ENCODE measurements around the gene TRHDE. TPM values are rescaled to one million over a fixed set of nuclear protein-coding genes. Genes with fewer than 3 reads are reported as not detected.

Gene TRHDE
- total RNA-seq, 1 experiment from 2014 or later = not detected

DNA sequence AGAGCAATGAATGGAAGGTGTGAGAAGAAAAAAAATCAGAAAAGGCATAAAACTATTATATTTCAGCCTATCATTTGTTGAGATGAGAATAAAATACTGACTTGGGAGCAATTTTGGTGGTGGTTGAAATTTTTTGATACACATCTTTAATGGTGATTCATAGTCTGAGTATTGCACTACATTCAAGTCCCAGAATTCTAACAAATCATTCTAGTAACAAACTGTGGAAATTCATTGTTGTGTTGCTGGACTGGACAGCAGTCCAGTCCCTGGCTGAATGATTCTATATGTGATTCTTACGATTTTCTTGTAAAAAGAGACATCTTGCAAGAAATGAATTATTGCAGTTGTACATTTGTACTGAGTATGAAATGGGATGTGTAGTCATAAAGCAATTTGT lies 268.6 kb downstream of the TRHDE start:
- intact Hi-C loops (cut with micrococcal nuclease) = no loop called here
- no peak overlapping the region for H3K4me3 Mint-ChIP-seq (ENCODE audit: unreplicated experiment)
- no peaks in the 10 kb centered on the region for H3K36me3 Mint-ChIP-seq (ENCODE audit: insufficient read depth, unreplicated experiment)
- BruUV-seq (replicated peaks) = no TSS peak
- H3K9me3 Mint-ChIP-seq (ENCODE audit: unreplicated experiment) = no peaks in the 10 kb centered on the region
- ChIA-PET POLR2A (interaction anchor here (1.0 kb wide), 1 partner anchor 11 kb away, joined by 3 read pairs; no protein-coding TSS in a partner anchor), CTCF (no interaction called here)
- DNase-seq (ENCODE audit: unreplicated experiment) = no peak
- TF ChIP-seq, protein P1, sequence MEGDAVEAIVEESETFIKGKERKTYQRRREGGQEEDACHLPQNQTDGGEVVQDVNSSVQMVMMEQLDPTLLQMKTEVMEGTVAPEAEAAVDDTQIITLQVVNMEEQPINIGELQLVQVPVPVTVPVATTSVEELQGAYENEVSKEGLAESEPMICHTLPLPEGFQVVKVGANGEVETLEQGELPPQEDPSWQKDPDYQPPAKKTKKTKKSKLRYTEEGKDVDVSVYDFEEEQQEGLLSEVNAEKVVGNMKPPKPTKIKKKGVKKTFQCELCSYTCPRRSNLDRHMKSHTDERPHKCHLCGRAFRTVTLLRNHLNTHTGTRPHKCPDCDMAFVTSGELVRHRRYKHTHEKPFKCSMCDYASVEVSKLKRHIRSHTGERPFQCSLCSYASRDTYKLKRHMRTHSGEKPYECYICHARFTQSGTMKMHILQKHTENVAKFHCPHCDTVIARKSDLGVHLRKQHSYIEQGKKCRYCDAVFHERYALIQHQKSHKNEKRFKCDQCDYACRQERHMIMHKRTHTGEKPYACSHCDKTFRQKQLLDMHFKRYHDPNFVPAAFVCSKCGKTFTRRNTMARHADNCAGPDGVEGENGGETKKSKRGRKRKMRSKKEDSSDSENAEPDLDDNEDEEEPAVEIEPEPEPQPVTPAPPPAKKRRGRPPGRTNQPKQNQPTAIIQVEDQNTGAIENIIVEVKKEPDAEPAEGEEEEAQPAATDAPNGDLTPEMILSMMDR (IDR thresholded peaks at IDR 0.05; ENCODE audit: unreplicated experiment) = no peak
- H3K4me1 Mint-ChIP-seq (ENCODE audit: insufficient read depth, unreplicated experiment) = no peaks in the 10 kb centered on the region
- no peaks in the 10 kb centered on the region for H3K27me3 Mint-ChIP-seq (ENCODE audit: insufficient read depth, unreplicated experiment)
- H3K27ac Mint-ChIP-seq (ENCODE audit: low read depth, unreplicated experiment) = no peak overlapping the region

DNA sequence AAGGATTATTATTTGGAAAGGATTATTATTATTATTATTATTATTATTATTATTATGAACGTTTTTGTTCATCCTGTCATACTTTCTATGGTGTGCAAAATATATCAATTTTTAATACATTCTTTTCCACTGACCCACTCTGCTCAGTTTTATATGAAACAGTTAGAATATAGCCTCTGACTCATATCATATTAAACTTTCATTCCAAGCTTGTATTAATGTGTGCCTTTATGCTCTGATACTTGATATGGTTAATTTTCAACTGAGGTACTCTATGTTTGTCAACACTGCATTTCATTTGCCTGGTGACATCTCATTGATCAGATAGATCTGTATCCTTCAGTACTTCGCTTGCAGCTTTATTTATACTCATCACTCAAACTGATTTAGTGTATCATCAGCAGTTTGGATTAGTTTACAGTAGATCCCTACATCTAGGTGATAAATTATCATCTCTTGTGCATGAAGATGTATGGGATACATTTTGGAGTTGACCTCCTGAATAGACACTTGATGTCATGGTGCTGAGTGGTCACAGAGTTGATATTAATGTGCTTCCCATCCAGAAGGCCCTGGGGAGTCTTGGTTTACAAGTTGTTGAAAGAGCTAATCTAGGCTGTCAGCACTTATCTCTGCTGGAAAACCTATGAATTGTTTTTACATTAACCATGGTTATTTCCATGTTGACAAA lies 271.8 kb downstream of the TRHDE start:
- TF ChIP-seq, protein P1 (IDR thresholded peaks at IDR 0.05; ENCODE audit: unreplicated experiment) = no peak
- POLR2A ChIA-PET = no interaction called here

DNA sequence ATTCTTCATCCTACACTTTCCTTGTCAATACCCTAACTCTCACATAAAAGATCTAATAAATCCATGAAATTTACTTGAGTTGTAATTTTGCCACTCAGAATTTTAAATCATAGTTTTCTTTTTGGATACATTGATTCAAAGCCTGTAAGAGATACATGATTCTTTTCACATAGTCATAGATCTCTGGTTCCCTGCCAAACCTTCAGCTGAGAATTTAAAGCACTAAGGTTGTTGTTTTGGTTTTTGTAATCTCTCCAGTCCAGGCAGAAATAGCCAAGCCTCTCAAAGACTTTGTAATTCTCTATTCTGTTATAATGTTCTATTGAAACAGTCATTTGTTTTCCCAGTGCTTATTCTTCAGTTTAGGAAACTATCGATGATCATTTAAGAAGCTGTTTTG lies 273.9 kb downstream of the TRHDE start:
- H3K27ac Mint-ChIP-seq (ENCODE audit: low read depth, unreplicated experiment) = no peak overlapping the region
- DNase-seq (ENCODE audit: unreplicated experiment) = no peak
- H3K27me3 Mint-ChIP-seq (ENCODE audit: insufficient read depth, unreplicated experiment) = no peaks in the 10 kb centered on the region
- H3K4me1 Mint-ChIP-seq (ENCODE audit: insufficient read depth, unreplicated experiment) = no peaks in the 10 kb centered on the region
- intact Hi-C loops (cut with micrococcal nuclease) = no loop called here
- POLR2A ChIA-PET = no interaction called here
- TF ChIP-seq, protein P1 (IDR thresholded peaks at IDR 0.05; ENCODE audit: unreplicated experiment) = no peak
- no TSS peak for BruUV-seq (replicated peaks)
- no peaks in the 10 kb centered on the region for H3K36me3 Mint-ChIP-seq (ENCODE audit: insufficient read depth, unreplicated experiment)
- no peaks in the 10 kb centered on the region for H3K9me3 Mint-ChIP-seq (ENCODE audit: unreplicated experiment)
- CTCF ChIA-PET = no interaction called here
- H3K4me3 Mint-ChIP-seq (ENCODE audit: unreplicated experiment) = no peak overlapping the region

More for the DNA sequence above, 271.8 kb downstream of the TRHDE start:
- no peaks in the 10 kb centered on the region for H3K4me1 Mint-ChIP-seq (ENCODE audit: insufficient read depth, unreplicated experiment)
- no peaks in the 10 kb centered on the region for H3K27me3 Mint-ChIP-seq (ENCODE audit: insufficient read depth, unreplicated experiment)
- H3K9me3 Mint-ChIP-seq (ENCODE audit: unreplicated experiment) = no peaks in the 10 kb centered on the region
- H3K27ac Mint-ChIP-seq (ENCODE audit: low read depth, unreplicated experiment) = no peak overlapping the region
- H3K4me3 Mint-ChIP-seq (ENCODE audit: unreplicated experiment) = no peak overlapping the region
- no peaks in the 10 kb centered on the region for H3K36me3 Mint-ChIP-seq (ENCODE audit: insufficient read depth, unreplicated experiment)
- DNase-seq (ENCODE audit: unreplicated experiment) = no peak
- CTCF ChIA-PET = interaction anchor here (0.6 kb wide), 1 partner anchor 233 kb away, joined by 3 read pairs; no protein-coding TSS in a partner anchor
- BruUV-seq (replicated peaks) = no TSS peak
- intact Hi-C loops (cut with micrococcal nuclease) = no loop called here

DNA sequence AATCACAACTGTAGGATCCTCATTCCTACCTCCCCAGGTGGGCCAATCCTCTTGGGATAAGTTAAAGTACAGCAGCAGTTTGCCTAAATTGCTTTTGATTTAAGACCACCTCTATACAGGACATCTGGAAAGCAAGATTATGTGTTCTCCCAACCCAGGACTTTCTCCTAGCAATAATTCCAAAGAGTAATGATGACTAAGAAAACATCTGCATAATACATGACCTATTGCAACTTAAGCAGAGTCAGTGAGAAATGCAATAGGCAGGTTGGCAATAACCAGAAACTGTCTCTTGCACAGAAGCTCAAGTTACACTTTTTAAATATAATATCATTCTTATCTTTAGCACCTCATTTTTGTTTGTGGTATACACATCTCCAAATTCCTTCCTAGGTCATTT lies 275.4 kb downstream of the TRHDE start:
- DNase-seq (ENCODE audit: unreplicated experiment) = peak; percentile 1
- no peaks in the 10 kb centered on the region for H3K9me3 Mint-ChIP-seq (ENCODE audit: unreplicated experiment)
- H3K27me3 Mint-ChIP-seq (ENCODE audit: insufficient read depth, unreplicated experiment) = no peaks in the 10 kb centered on the region
- no peak overlapping the region for H3K27ac Mint-ChIP-seq (ENCODE audit: low read depth, unreplicated experiment)
- intact Hi-C loops (cut with micrococcal nuclease) = no loop called here
- ChIA-PET POLR2A (interaction anchor here (0.6 kb wide), 1 partner anchor 197 kb away, joined by 3 read pairs; no protein-coding TSS in a partner anchor), CTCF (no interaction called here)
- H3K4me3 Mint-ChIP-seq (ENCODE audit: unreplicated experiment) = no peak overlapping the region
- TF ChIP-seq, protein P1 (IDR thresholded peaks at IDR 0.05; ENCODE audit: unreplicated experiment) = no peak
- BruUV-seq (replicated peaks) = no TSS peak
- no peaks in the 10 kb centered on the region for H3K4me1 Mint-ChIP-seq (ENCODE audit: insufficient read depth, unreplicated experiment)
- no peaks in the 10 kb centered on the region for H3K36me3 Mint-ChIP-seq (ENCODE audit: insufficient read depth, unreplicated experiment)

Data from MCF 10A (cell line).